IMR-90 (cell line): ENCODE data around the gene TAP2.
A peak's percentile ranks its signal among the peaks of the same experiment; 100 is the strongest.

ENCODE experiments used
- CEBPB ChIP-seq: IDR thresholded peaks from 2 replicates; pipeline ENCODE4 v1.6.1; 2012; ENCODE audit warnings: low read depth, low read length, improper control_type of control experiment
- CTCF ChIP-seq: conservative IDR thresholded peaks from 2 replicates; pipeline ENCODE4 v1.5.1; 2012; ENCODE audit warnings: mild to moderate bottlenecking, low read depth, low read length, improper control_type of control experiment
- ELK1 ChIP-seq: fragments of 150-350 bp; IDR thresholded peaks from 2 replicates; pipeline ENCODE4 v1.6.1; 2016; ENCODE audit warnings: low read depth, mild to moderate bottlenecking, low read length, moderate library complexity, borderline replicate concordance
- FOS ChIP-seq: fragments of 150-350 bp; IDR thresholded peaks from 2 replicates; pipeline ENCODE4 v1.6.1; 2016; ENCODE audit warnings: low read depth, low read length
- MAZ ChIP-seq: IDR thresholded peaks from 2 replicates; pipeline ENCODE4 v1.6.1; 2012; ENCODE audit warnings: low read depth, mild to moderate bottlenecking, low read length, improper control_type of control experiment, moderate library complexity, borderline replicate concordance
- POLR2A ChIP-seq: IDR thresholded peaks from 2 replicates; pipeline ENCODE4 v1.6.1; 2012; ENCODE audit warnings: mild to moderate bottlenecking, low read depth, low read length
- RAD21 ChIP-seq: IDR thresholded peaks from 2 replicates; pipeline ENCODE4 v1.6.1; 2012; ENCODE audit warnings: low read length, improper control_type of control experiment
- RCOR1 ChIP-seq: IDR thresholded peaks from 2 replicates; pipeline ENCODE4 v1.6.1; 2012; ENCODE audit warnings: mild to moderate bottlenecking, low read length, improper control_type of control experiment; ENCODE audit not compliant: insufficient replicate concordance
- RFX5 ChIP-seq: IDR thresholded peaks from 2 replicates; pipeline ENCODE4 v1.8.0; 2012; ENCODE audit warnings: low read depth, mild to moderate bottlenecking, low read length, moderate library complexity
- SMC3 ChIP-seq: fragments of 150-350 bp; IDR thresholded peaks from 2 replicates; pipeline ENCODE4 v1.6.1; 2016; ENCODE audit warnings: low read depth, mild to moderate bottlenecking, antibody characterized with exemption, low read length, moderate library complexity

GRCh38 chr6:32868257-32868788 is 29.8 kb upstream of the TAP2 start:
- TF ChIP-seq RCOR1 = no peak
- TF ChIP-seq POLR2A = no peak
- no peak for TF ChIP-seq MAZ
- TF ChIP-seq CTCF = peak; percentile 94
- no peak for TF ChIP-seq ELK1
- TF ChIP-seq RFX5 = no peak; the same call in 1 of the 2 replicates
- TF ChIP-seq FOS = no peak
- peak; percentile 83 for TF ChIP-seq RAD21
- peak; percentile 80 for TF ChIP-seq SMC3
- TF ChIP-seq CEBPB = no peak
